ENCODE results near the gene SELENOV. TPM values are rescaled to one million over a fixed set of nuclear protein-coding genes. Genes with fewer than 3 reads are reported as not detected.
A peak's percentile ranks its signal among the peaks of the same experiment; 100 is the strongest.

Gene SELENOV
- total and polyA plus RNA-seq, 9 of the 15 experiments (the other 6 are each of a cell fraction or from before 2014, with no cell fraction given), result 0.04 to 0.09 (median 0.06) TPM; not detected in 4

DNA sequence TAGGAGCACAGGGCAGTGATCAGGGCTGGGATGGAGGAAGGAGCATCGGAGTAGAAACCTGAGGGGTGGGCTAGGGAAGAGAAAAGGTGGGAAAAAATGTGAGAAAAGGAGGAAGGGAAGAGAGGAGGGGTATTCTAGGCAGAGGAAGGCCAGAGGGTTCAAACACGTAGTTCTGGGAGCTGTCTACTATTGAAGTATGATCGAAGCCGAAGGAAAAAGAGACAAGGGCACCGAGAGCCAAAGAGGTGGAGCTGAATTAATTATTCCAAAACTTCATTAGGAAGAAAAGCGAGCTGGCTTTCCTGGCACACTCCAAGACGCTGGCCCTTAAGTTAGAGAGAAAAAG lies 8.4 kb upstream of the SELENOV start:
- Histone ChIP-seq H3K36me3 (ENCODE audit: control insufficient read depth, insufficient read depth, low read length) (no peaks in the 10 kb centered on the region), H3K9me3 (replicated peaks; ENCODE audit: control insufficient read depth, insufficient read depth, low read depth, low read length) (no peaks in the 10 kb centered on the region), H3K27ac (ENCODE audit: extremely low read depth, low read depth, low read length) (no peak overlapping the region), H3K4me1 (replicated peaks in 1 of 2; ENCODE audit: control insufficient read depth in 2 of 2, insufficient read depth in 2 of 2, low read length in 2 of 2) (peaks cover 12 to 35% of the 10 kb centered on the region in 2 experiments), H3K27me3 (ENCODE audit: control insufficient read depth in 2 of 2, insufficient read depth in 2 of 2, low read length in 2 of 2) (no peaks in the 10 kb centered on the region), H3K4me2 (ENCODE audit: insufficient read depth, low read length) (peak overlapping the region; percentile 85), H3K9me1 (ENCODE audit: control insufficient read depth, insufficient read depth, low read length) (no peaks in the 10 kb centered on the region), H3K4me3 (peak overlapping the region; percentile 52), H3K79me2 (ENCODE audit: control insufficient read depth, insufficient read depth, low read length) (no peaks in the 10 kb centered on the region), H3K9ac (ENCODE audit: insufficient read depth in 1 of 2, low read depth in 2 of 2, low read length in 2 of 2) (peak overlapping the region; percentile 24 to 93; a peak in 3 of 4 replicates), H4K20me1 (replicated peaks; ENCODE audit: control insufficient read depth, insufficient read depth, low read length) (no peaks in the 10 kb centered on the region), H2AFZ (ENCODE audit: low read depth, low read length) (peak overlapping the region; percentile 91)
- ATAC-seq (no peak), FAIRE-seq (no peak), DNase-seq (ENCODE audit: extremely low read depth in 1 of 4, low spot score in 3 of 4) (no peak)
- intact Hi-C loops (cut with micrococcal nuclease) (no loop called here), in situ Hi-C loops (cut with MboI) (no loop called here)
- BruUV-seq (replicated peaks), result no TSS peak
- no peak for TF ChIP-seq BRD4 (IDR thresholded peaks at IDR 0.05)
- 0 out of 2 replicates have a peak, but pooled peaks have one; percentile 9 for TF ChIP-seq ETS1 (conservative IDR thresholded peaks at IDR 0.05; ENCODE audit: control insufficient read depth, low read depth, low read length)
- TF ChIP-seq, protein P1, sequence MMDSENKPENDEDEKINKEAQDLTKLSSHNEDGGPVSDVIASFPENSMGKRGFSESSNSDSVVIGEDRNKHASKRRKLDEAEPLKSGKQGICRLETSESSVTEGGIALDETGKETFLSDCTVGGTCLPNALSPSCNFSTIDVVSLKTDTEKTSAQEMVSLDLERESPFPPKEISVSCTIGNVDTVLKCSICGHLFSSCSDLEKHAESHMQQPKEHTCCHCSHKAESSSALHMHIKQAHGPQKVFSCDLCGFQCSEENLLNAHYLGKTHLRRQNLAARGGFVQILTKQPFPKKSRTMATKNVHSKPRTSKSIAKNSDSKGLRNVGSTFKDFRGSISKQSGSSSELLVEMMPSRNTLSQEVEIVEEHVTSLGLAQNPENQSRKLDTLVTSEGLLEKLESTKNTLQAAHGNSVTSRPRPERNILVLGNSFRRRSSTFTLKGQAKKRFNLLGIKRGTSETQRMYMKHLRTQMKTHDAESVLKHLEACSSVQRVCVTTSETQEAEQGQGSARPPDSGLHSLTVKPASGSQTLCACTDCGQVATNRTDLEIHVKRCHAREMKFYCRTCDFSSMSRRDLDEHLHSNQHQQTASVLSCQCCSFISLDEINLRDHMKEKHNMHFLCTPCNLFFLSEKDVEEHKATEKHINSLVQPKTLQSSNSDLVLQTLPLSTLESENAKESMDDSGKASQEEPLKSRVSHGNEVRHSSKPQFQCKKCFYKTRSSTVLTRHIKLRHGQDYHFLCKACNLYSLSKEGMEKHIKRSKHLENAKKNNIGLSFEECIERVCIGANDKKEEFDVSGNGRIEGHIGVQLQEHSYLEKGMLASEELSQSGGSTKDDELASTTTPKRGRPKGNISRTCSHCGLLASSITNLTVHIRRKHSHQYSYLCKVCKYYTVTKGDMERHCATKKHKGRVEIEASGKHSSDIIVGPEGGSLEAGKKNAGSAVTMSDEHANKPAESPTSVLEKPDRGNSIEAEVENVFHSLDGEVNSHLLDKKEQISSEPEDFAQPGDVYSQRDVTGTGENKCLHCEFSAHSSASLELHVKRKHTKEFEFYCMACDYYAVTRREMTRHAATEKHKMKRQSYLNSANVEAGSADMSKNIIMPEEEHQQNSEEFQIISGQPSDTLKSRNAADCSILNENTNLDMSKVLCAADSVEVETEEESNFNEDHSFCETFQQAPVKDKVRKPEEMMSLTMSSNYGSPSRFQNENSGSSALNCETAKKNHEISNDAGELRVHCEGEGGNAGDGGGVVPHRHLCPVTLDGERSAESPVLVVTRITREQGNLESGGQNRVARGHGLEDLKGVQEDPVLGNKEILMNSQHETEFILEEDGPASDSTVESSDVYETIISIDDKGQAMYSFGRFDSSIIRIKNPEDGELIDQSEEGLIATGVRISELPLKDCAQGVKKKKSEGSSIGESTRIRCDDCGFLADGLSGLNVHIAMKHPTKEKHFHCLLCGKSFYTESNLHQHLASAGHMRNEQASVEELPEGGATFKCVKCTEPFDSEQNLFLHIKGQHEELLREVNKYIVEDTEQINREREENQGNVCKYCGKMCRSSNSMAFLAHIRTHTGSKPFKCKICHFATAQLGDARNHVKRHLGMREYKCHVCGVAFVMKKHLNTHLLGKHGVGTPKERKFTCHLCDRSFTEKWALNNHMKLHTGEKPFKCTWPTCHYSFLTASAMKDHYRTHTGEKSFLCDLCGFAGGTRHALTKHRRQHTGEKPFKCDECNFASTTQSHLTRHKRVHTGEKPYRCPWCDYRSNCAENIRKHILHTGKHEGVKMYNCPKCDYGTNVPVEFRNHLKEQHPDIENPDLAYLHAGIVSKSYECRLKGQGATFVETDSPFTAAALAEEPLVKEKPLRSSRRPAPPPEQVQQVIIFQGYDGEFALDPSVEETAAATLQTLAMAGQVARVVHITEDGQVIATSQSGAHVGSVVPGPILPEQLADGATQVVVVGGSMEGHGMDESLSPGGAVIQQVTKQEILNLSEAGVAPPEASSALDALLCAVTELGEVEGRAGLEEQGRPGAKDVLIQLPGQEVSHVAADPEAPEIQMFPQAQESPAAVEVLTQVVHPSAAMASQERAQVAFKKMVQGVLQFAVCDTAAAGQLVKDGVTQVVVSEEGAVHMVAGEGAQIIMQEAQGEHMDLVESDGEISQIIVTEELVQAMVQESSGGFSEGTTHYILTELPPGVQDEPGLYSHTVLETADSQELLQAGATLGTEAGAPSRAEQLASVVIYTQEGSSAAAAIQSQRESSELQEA (IDR thresholded peaks at IDR 0.05; ENCODE audit: low read depth), result 0 out of 2 replicates have a peak, but pooled peaks have one; percentile 14
- TF ChIP-seq E2F1 (CRISPR knock-in tag; IDR thresholded peaks at IDR 0.05), result 0 out of 2 replicates have a peak, but pooled peaks have one; percentile 54
- no peak for TF ChIP-seq PPARD (CRISPR knock-in tag; IDR thresholded peaks at IDR 0.05)
- TF ChIP-seq, protein P2, sequence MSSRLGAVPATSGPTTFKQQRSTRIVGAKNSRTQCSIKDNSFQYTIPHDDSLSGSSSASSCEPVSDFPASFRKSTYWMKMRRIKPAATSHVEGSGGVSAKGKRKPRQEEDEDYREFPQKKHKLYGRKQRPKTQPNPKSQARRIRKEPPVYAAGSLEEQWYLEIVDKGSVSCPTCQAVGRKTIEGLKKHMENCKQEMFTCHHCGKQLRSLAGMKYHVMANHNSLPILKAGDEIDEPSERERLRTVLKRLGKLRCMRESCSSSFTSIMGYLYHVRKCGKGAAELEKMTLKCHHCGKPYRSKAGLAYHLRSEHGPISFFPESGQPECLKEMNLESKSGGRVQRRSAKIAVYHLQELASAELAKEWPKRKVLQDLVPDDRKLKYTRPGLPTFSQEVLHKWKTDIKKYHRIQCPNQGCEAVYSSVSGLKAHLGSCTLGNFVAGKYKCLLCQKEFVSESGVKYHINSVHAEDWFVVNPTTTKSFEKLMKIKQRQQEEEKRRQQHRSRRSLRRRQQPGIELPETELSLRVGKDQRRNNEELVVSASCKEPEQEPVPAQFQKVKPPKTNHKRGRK (tag; IDR thresholded peaks at IDR 0.05), result peak; percentile 71
- 32% methylated on average over 6 of the region's 7 CpGs for WGBS (ENCODE audit: insufficient coverage, low coverage, missing lambda C conversion rate)
- POLR2A ChIA-PET, result interaction anchor here (1.0 to 1.9 kb wide), 2 partner anchors 26 kb away, joined by 3 to 4 read pairs; partner anchors contain the start of genes EID2B and TIMM50
- CTCF ChIA-PET (ENCODE audit: low intra/inter-chr PET ratio), result no interaction called here

All from K562 (cell line).